Measurements from ENCODE around the gene EP400.

Gene EP400

GRCh38 chr12:132052196-132052932 is 102.6 kb downstream of the EP400 start:
- no peak for DNase-seq

GRCh38 chr12:132053338-132054330 is 103.9 kb downstream of the EP400 start:
- DNase-seq: no peak

- no peak for DNase-seq
These were observed 105.2 kb downstream of the EP400 start for GRCh38 chr12:132054983-132055382.

- DNase-seq: no peak
These were observed 105.9 kb downstream of the EP400 start for GRCh38 chr12:132055535-132056096.

- no peak for DNase-seq
These were observed 106.6 kb downstream of the EP400 start for GRCh38 chr12:132056320-132056719.

GRCh38 chr12:132056951-132057350 is 107.2 kb downstream of the EP400 start:
- no peak for DNase-seq

- no peak for DNase-seq
These were observed 107.9 kb downstream of the EP400 start for GRCh38 chr12:132057691-132058090.

- no peak for DNase-seq
These were observed 111.5 kb downstream of the EP400 start for GRCh38 chr12:132061197-132061596.

- no peak for DNase-seq
These were observed 112.1 kb downstream of the EP400 start for GRCh38 chr12:132061641-132062430.

GRCh38 chr12:132062481-132062880 is 112.7 kb downstream of the EP400 start:
- no peak for DNase-seq

- DNase-seq: no peak
These were observed 113.7 kb downstream of the EP400 start for GRCh38 chr12:132063491-132063890.

GRCh38 chr12:132064631-132065030 is 114.9 kb downstream of the EP400 start:
- no peak for DNase-seq

- no peak for DNase-seq
These were observed 115.5 kb downstream of the EP400 start for GRCh38 chr12:132065203-132065602.

GRCh38 chr12:132065609-132066344 is 116.0 kb downstream of the EP400 start:
- DNase-seq: no peak

- peak; percentile 41 for DNase-seq
These were observed 116.6 kb downstream of the EP400 start for GRCh38 chr12:132066345-132066685.

- DNase-seq: no peak
These were observed 117.0 kb downstream of the EP400 start for GRCh38 chr12:132066749-132067148.

GRCh38 chr12:132067182-132067581 is 117.4 kb downstream of the EP400 start:
- no peak for DNase-seq

- DNase-seq: no peak
These were observed 118.5 kb downstream of the EP400 start for GRCh38 chr12:132068250-132068649.

- no peak for DNase-seq
These were observed 119.7 kb downstream of the EP400 start for GRCh38 chr12:132069336-132069985.

- DNase-seq: no peak
These were observed 120.6 kb downstream of the EP400 start for GRCh38 chr12:132070298-132070697.

GRCh38 chr12:132071040-132071810 is 121.5 kb downstream of the EP400 start:
- DNase-seq: no peak

Measured in CD4-positive, alpha-beta T cell treated with Interleukin-21 for 1 hour (primary cell).